NCI-H146 treated with DMSO at 0.1 percent for 48 hours (cell line): ENCODE measurements around the gene TGM6.

ENCODE experiments used
- DNase-seq: peaks from one replicate; lab custom pipeline; 2025; ENCODE audit not compliant: unreplicated experiment; lab: John Stamatoyannopoulos, UW

TGM6 gene

DNA sequence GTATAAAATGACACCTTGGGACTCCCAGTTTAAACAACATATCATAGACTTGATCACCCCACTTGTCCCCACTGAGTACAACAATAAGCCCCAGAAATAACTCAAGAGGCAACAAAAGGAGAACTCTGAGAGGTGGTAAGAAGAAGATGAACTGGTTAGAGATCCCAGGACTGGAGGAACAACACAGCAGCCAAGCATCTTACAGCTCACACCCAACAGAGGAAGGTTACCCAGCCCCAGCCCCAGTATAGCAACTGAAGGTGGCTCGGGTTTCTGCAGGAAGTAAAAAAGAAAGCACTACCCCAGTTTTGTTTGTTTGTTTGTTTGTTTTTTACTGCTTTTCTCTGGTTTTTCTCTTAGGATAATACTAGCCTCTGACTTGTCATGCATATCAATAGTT lies 17.1 kb upstream of the TGM6 start:
- no peak for DNase-seq

- no peak for DNase-seq
Observed at GRCh38 chr20:2364044-2364443, 16.7 kb upstream of the TGM6 start.

GRCh38 chr20:2365091-2365490 lies 15.6 kb upstream of the TGM6 start:
- DNase-seq: no peak

DNA sequence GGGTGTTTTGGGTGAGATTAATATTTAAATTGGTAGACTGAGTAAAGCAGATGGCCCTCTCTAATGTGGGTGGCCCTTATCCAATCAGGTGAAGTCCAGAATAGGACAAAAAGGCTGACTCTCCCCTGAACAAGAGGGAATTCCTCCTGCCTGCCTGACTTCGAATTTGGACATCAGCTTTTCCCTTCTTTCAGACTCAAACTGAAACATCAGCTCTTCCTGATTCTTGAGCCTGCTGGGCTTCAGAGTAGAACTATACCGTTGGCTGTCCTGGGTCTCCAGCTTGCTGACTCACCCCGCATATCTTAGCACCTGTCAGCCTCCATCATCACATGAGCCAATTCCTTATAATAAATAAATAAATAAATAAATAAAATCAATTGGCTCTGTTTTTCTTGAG lies 15.0 kb upstream of the TGM6 start:
- no peak for DNase-seq

DNA sequence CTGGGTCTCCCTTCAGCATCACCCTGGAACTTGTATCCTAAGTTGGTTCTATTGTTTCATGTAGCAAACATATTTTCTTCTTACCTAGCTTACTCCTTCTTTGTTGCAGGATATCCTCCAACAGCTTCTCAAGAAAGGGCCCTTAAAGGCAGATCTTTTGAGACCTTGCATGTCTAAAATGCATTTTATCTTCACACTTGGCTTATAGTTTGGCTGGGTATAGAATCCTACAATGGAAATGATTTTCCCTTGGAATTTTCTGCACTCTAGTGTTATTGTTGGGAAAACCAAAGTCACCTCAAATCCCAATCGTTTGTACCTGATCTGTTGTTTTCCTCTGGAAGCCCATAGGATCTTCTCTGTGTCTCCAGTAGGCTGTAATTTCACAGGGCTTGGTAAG lies 12.1 kb upstream of the TGM6 start:
- no peak for DNase-seq

GRCh38 chr20:2373098-2373497 lies 7.6 kb upstream of the TGM6 start:
- no peak for DNase-seq

DNA sequence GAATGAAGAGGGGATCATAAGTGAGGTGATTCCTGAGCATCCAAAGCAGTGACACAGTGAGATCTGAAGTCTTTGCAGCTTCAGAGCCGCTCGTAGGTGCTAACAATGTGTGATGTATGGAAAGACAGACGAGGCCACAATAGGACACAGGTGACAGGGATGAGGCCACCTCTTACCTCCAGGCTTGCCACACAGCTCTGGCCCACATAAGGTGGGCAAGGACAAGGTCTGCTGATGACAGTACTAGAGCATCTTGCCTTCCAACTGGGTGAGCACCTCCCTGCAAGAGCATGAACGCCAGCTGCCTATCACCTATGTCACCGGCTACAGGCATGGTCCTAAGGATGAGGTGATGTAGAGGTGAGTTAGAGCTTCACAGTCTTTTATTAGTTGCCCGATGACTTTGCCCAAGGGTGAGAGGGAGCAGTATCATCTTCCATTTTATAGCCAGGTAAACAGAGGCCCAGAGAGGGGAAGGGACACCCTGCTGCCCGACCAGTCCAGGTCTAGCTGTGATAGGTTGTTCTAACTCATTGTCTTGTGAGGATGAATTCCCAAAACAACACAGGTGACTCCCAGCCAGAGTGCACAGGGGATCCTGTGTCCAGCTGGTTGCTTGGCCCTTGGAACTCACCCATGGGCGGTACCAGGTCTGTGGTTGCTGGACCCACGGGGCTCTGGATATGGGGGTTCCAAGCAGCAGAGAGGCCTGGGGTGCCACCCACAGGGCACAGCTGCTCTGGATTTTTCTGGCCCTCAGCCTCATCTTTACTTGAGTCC lies 6.2 kb upstream of the TGM6 start:
- DNase-seq: no peak

GRCh38 chr20:2378893-2379292 lies 1.8 kb upstream of the TGM6 start:
- DNase-seq: no peak

DNA sequence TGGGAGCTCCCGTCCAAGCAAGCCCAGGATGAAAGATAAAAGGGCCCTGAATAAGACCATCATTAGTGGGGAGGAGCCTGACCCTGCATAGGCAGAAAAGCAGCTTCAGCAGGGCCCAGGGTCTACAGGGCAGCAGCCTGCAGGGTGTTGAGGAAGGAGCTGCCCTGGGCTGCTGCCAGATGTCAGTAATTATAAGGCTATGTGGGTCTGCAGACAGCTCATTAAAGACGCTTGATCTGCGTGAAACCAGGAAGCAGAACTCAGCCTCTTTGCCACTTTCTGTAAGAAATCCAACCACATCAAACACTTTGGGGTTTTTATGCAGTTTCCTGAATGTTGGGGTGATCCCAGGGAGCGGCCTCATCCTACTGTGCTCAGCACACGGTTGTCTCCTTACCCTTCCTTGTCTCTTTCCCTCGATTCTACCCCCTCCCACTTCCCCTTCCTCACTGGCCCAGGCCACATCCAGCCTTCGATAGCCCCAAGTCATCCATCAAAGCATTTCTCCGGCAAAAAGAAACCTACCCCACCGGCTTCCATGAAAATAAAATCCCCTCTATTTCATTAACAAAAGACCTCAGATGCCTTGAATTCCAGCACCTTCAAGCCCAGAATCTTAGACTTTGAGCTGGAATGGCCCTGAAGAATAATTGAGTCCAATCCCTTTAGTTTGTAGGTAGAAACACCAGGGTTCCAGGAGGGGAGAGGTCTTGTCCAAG lies 1.0 kb upstream of the TGM6 start:
- DNase-seq: no peak

- DNase-seq: no peak
Observed at GRCh38 chr20:2381303-2381702, 602 bp downstream of the TGM6 start.

- DNase-seq: no peak
Observed at GRCh38 chr20:2382833-2383232, 2.1 kb downstream of the TGM6 start.

DNA sequence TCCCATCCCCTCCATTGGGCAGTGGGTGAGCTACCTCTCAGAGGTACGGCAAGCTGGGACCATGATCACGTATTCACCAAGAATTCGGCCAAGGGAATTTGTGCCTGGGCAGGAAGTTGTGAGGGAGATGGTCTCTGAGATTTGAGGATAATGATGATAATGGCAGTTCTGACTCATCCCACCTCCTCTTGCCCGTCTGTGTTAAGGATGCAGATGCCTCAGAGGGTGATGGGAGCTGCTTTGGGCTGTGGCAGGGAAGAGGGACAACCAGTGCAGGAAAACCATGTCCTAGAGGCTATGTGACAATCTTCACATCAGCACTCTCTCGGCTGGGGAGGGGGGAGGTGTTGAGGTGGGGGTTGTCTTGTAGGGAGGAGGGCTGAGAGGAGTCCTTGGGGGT lies 4.3 kb downstream of the TGM6 start:
- DNase-seq: no peak

GRCh38 chr20:2385496-2385895 lies 4.8 kb downstream of the TGM6 start:
- no peak for DNase-seq

- DNase-seq: no peak
Observed at GRCh38 chr20:2386516-2387179, 5.9 kb downstream of the TGM6 start.

DNA sequence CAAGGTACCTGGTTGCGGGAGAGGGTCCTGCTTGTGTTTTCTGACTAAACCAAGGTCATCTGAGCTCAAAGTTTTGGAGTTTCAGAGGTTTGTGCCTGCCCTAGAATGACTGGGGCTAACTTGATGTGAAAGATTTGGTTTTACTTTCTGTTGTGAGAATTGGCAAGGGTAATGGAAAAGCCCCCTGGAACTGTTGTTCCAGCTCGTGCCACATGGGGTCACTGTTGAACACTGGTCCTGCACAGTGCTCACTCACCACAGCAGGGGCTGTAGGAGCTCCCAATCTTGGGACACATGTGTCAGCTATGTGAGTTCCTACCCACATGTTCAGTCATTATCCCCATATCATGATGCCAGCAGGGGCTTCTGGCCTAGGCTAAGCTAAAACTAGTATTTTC lies 6.5 kb downstream of the TGM6 start:
- no peak for DNase-seq

GRCh38 chr20:2387580-2387979 lies 6.9 kb downstream of the TGM6 start:
- DNase-seq: no peak

- DNase-seq: no peak
Observed at GRCh38 chr20:2390951-2391675, 10.4 kb downstream of the TGM6 start.

GRCh38 chr20:2394411-2395055 lies 13.8 kb downstream of the TGM6 start:
- no peak for DNase-seq

GRCh38 chr20:2395136-2395535 lies 14.4 kb downstream of the TGM6 start:
- DNase-seq: no peak

GRCh38 chr20:2396241-2396814 lies 15.6 kb downstream of the TGM6 start:
- DNase-seq: no peak

- DNase-seq: no peak
Observed at GRCh38 chr20:2397091-2397490, 16.4 kb downstream of the TGM6 start.
